Hematopoietic multipotent progenitor cell treated with erythropoietin and hydrocortisone succinate and interleukin-3 and kit ligand, for 4 days (in vitro differentiated cells): ENCODE data around the gene SNRNP25.

Source experiments
- DNase-seq: peaks from one replicate; pipeline ENCODE4 v3.0.0-alpha.2; 2015

Gene SNRNP25

GRCh38 chr16:63998-64913 lies 10.6 kb downstream of the SNRNP25 start:
- DNase-seq = no peak

DNA sequence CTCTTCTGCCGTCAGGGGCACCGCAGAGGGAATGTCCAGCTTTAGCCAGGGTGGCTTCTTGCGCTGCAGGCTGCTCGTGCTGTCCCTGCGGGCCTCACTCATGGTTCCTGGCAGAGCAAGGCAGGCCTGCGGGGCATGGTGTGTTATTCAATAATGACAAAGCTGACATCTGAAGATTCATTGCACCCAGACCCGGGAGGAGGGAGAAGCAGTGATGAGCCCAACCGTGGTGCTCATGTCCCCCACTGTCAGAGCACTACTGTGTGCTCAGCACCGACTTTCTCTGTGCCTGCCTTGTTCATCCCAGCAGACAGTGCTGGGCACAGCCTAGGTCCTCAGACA lies 11.3 kb downstream of the SNRNP25 start:
- no peak for DNase-seq

DNA sequence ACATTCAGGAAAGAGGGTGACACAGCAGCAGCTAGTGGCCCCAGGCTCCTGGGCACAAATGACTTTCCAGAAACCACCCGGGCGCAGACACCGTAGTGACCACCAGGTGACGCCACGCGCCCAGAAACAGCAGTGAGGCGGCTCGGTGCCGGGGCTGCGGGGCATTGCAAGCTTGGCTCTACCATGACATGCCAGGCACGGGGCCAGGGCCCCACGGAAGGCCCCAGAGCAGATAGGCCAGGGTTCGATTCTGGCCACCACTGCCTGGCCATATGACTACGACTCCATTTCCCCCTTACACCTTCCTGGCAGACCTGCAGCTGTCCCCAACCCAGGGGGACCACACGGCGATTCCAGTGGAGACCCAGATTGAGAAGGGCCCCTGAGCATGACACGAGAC lies 12.1 kb downstream of the SNRNP25 start:
- peak; percentile 94 for DNase-seq

- no peak for DNase-seq
These were observed 12.9 kb downstream of the SNRNP25 start for GRCh38 chr16:66309-67182.

- DNase-seq = no peak
These were observed 13.7 kb downstream of the SNRNP25 start for GRCh38 chr16:67183-67791.

DNA sequence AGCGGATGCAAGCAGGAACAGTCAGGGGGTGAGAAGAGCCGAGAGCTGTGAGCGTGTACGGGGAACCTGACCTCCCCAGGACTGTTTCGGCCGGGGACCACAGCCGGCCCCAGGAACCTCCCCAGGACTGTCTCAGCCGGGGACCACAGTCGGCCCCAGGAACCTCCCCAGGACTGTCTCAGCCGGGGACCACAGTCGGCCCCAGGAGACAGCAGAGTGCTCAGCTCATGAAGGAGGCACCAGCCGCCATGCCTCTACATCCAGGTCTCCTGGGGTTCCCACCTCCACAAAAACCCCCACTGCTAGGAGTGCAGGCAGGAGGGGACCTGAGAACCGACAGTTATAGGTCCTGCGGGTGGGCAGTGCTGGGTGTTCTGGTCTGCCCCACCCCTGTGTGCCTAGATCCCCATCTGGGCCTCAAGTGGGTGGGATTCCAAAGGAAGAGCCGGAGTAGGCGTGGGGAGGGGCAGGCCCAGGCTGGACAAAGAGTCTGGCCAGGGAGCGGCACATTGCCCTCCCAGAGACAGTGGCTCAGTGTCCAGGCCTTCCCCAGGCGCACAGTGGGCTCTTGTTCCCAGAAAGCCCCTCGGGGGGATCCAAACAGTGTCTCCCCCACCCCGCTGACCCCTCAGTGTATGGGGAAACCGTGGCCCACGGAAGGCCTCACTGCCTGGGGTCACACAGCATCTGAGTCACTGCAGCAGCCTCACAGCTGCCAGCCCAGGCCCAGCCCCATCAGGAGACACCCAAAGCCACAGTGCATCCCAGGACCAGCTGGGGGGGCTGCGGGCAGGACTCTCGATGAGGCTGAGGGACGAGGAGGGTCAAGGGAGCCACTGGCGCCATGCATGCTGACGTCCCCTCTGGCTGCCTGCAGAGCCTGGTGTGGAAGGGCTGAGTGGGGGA lies 14.5 kb downstream of the SNRNP25 start:
- no peak for DNase-seq

DNA sequence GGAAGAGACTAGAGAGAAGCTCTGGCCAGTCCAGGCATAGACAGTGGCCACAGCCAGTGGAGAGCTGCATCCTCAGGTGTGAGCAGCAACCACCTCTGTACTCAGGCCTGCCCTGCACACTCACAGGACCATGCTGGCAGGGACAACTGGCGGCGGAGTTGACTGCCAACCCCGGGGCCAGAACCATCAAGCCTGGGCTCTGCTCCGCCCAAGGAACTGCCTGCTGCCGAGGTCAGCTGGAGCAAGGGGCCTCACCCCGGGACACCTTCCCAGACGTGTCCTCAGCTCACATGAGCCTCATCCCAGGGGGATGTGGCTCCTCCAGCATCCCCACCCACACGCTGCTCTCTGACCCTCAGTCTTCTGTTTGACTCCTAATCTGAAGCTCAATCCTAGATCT lies 15.6 kb downstream of the SNRNP25 start:
- no peak for DNase-seq

DNA sequence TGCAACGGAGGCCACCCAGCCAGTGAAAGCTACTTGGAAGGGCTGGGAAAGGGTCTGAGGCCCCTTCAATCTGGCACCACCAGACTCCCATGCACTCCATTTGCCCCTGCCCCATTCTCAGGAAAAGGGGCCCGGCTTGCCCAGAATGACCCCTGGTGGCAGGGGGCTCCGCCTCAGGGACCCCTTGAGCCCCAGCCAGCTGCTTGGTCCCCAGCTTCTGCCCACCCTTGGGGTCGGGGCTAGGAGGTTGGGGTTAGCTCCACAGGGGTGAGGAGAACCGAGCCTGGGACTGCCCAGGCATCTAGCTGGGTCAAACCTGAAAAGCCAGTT lies 17.5 kb downstream of the SNRNP25 start:
- no peak for DNase-seq

- no peak for DNase-seq
These were observed 18.1 kb downstream of the SNRNP25 start for GRCh38 chr16:71540-72401.

GRCh38 chr16:72561-73548 lies 19.2 kb downstream of the SNRNP25 start, which contains the start of gene RHBDF1:
Gene RHBDF1, minus strand, starts transcription at chr16:72631. Its CDS starts 7,616 bp downstream, at chr16:65015.
- peak; percentile 54 for DNase-seq

DNA sequence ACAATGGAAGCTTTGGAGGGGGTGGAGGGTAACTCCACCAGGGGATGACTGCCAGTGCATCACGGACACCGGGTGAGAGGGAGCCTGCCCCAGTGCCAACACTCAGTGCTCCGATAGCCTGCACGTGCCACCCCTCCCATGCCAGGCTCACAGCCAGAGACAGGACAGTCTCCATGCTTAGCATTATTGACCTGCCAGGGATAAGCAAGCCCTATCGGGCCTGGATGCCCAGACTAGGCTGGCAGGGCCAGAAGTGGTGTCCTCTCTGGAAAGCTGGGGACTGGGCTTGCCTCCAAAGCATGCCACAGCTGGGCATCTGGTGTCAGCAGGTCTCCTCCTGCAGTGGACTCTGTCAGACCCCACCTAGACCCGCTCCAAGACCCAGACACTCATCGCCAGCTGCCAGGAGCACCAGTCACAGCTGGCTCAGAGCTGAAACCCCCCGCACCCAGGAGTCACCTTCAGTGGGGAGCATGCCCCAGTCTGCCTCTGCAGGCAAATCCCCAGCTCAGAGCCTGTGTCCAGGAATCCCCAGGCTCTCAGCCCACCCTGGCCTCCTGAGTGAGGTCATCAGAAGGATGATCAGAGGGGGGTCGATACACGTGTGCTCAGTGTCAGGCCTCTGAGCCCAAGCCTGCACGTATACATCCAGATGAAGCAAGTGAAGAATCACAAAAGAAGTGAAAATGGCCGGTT lies 20.6 kb downstream of the SNRNP25 start:
- DNase-seq = no peak

GRCh38 chr16:74747-75334 lies 21.2 kb downstream of the SNRNP25 start:
- no peak for DNase-seq

- DNase-seq = peak; percentile 89
These were observed 22.2 kb downstream of the SNRNP25 start for GRCh38 chr16:75580-76501.

DNA sequence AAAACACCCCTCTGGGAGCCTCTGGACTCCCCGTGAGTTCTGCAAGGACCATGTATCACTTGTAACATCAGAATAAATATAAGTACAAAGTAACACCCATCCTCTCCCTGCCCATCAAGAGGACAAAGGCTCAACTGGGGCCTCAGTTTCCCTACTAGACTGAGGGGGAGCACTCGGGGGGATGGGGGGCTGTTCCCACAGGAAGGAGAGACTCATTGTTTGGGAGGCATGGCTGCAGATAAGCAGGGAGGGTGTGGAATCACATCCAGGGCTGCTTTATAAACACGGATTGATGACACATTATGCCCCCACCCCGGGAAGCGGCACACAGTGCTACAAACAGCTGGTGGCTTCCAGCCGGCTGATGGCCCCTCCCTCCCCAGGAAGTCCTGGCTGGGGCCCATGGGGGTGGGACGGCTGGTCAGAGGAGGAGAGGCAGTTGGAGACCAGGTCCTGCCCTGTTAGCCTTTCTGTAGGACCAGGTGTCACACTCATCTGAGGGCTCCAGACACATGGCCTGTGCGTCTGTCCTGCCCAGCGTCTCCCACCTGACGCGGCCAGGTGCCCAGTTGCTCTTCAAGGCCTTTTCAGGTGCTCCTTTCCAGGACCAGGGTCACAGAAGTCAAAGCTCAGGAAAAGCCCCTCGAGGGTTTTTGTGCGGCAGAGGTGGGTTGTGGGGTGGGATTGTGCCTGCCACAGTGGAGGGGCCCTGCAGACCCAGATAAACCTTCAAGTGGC lies 23.1 kb downstream of the SNRNP25 start:
- DNase-seq = peak; percentile 64

DNA sequence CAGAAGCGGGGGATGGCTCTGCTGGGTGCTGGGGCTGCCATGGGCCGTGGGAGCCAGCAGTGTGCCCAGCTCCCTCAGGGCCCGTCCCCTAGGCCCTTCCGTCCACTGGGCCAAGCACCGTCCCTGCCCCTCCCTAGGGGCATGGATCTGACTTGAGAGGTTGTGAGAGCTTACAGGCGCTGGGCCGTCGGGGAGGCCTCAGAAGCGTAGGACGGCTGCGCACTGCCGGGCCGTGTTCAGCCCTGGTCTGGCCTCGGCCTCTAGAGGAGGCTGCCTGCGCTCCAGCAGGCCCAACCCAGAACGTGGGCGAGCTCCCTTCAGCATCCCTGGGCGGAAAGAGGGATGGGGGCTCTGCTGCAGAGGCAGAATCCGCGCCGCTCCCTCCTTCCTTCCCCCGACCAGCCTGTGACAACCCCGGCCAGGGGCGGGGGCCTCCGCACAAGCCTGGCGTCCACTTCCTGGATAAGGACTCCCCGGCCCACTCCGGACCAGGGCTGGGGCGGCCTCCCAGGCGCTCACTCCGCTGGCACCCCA lies 23.7 kb downstream of the SNRNP25 start:
- peak; percentile 69 for DNase-seq

GRCh38 chr16:77807-78443 lies 24.3 kb downstream of the SNRNP25 start, which contains the start of gene MPG:
Gene MPG, plus strand, starts transcription at chr16:78225. Its CDS starts 85 bp downstream, at chr16:78310.
- peak; percentile 91 for DNase-seq
